ENCODE data around the gene GCH1. TPM values are rescaled to one million over a fixed set of nuclear protein-coding genes. Genes with fewer than 3 reads are reported as not detected.

GCH1 gene
- total RNA-seq, 1 experiment from 2014 or later = 9.2 TPM

- ATAC-seq (no peak), DNase-seq (ENCODE audit: low spot score) (no peak)
- Mint-ChIP-seq H3K27ac (no peak overlapping the region), H3K4me1 (peaks cover 24% of the 10 kb centered on the region), H3K9me3 (peaks cover 11% of the 10 kb centered on the region), H3K4me3 (no peak overlapping the region), H3K27me3 (ENCODE audit: low read depth) (peaks cover 6% of the 10 kb centered on the region), H3K36me3 (peaks cover 17% of the 10 kb centered on the region)
- CTCF ChIA-PET = interaction anchor here (1.2 kb wide), 1 partner anchor 36 kb away, joined by 3 read pairs; the partner anchor contains the start of gene GCH1
- TF ChIP-seq IRF2 (CRISPR knock-in tag; IDR thresholded peaks at IDR 0.05; ENCODE audit: borderline replicate concordance, low read depth) (no peak), ZNF317 (CRISPR knock-in tag; IDR thresholded peaks at IDR 0.05; ENCODE audit: borderline replicate concordance, low read depth) (no peak), ATF6 (CRISPR knock-in tag; IDR thresholded peaks at IDR 0.05) (no peak), ATF3 (CRISPR knock-in tag; conservative IDR thresholded peaks at IDR 0.05) (no peak), FOXP4 (CRISPR knock-in tag; IDR thresholded peaks at IDR 0.05) (no peak), NR1H2 (CRISPR knock-in tag; IDR thresholded peaks at IDR 0.05) (no peak), IRF1 (CRISPR knock-in tag; IDR thresholded peaks at IDR 0.05) (no peak), USF2 (CRISPR knock-in tag; IDR thresholded peaks at IDR 0.05) (no peak), TEAD4 (CRISPR knock-in tag; IDR thresholded peaks at IDR 0.05) (no peak), KAT7 (CRISPR knock-in tag; IDR thresholded peaks at IDR 0.05; ENCODE audit: borderline replicate concordance) (no peak), NFE2L1 (CRISPR knock-in tag; IDR thresholded peaks at IDR 0.05) (no peak)
- POLR2A ChIA-PET = no interaction called here
Observed at GRCh38 chr14:54867011-54867410, 35.6 kb downstream of the GCH1 start.

GRCh38 chr14:54866588-54866987, 36.0 kb downstream of the GCH1 start:
- DNase-seq (ENCODE audit: low spot score) (no peak), ATAC-seq (no peak)
- Mint-ChIP-seq H3K4me3 (no peak overlapping the region), H3K9me3 (peaks cover 11% of the 10 kb centered on the region), H3K27me3 (ENCODE audit: low read depth) (peaks cover 6% of the 10 kb centered on the region), H3K36me3 (peaks cover 17% of the 10 kb centered on the region), H3K4me1 (peaks cover 24% of the 10 kb centered on the region), H3K27ac (no peak overlapping the region)
- no peak for TF ChIP-seq IRF2 (CRISPR knock-in tag; IDR thresholded peaks at IDR 0.05; ENCODE audit: borderline replicate concordance, low read depth)
- TF ChIP-seq ZNF532 (CRISPR knock-in tag; IDR thresholded peaks at IDR 0.05; ENCODE audit: borderline replicate concordance) = no peak
- no peak for TF ChIP-seq FOXP1 (CRISPR knock-in tag; IDR thresholded peaks at IDR 0.05; ENCODE audit: borderline replicate concordance)
- TF ChIP-seq PRRX2 (CRISPR knock-in tag; IDR thresholded peaks at IDR 0.05) = no peak
- TF ChIP-seq ZSCAN18 (CRISPR knock-in tag; IDR thresholded peaks at IDR 0.05) = no peak
- no peak for TF ChIP-seq ZNF423 (CRISPR knock-in tag; IDR thresholded peaks at IDR 0.05)
- no peak for TF ChIP-seq ZNF281 (CRISPR knock-in tag; IDR thresholded peaks at IDR 0.05)
- no peak for TF ChIP-seq NR3C1 (CRISPR knock-in tag; conservative IDR thresholded peaks at IDR 0.05; ENCODE audit: low read depth)
- TF ChIP-seq KAT7 (CRISPR knock-in tag; IDR thresholded peaks at IDR 0.05; ENCODE audit: borderline replicate concordance) = no peak
- TF ChIP-seq RORB (CRISPR knock-in tag; IDR thresholded peaks at IDR 0.05) = no peak
- no peak for TF ChIP-seq GABPB1 (CRISPR knock-in tag; IDR thresholded peaks at IDR 0.05)
- no peak for TF ChIP-seq ZNF263 (CRISPR knock-in tag; IDR thresholded peaks at IDR 0.05; ENCODE audit: low read depth)
- ChIA-PET CTCF (interaction anchor here (1.2 kb wide), 1 partner anchor 36 kb away, joined by 3 read pairs; the partner anchor contains the start of gene GCH1), POLR2A (no interaction called here)
